HG02981 (cell line): Measurements from ENCODE around the gene PPIL6.

Source experiments
- ATAC-seq: cut with Tn5 transposase; IDR thresholded peaks from one replicate; pipeline ENCODE4 v1.9.1; 2021; ENCODE audit warnings: mild to moderate bottlenecking, moderate library complexity; ENCODE audit not compliant: unreplicated experiment

Gene PPIL6

GRCh38 chr6:109440331-109441068 is at the start of gene PPIL6, which contains the start of gene SMPD2:
Gene PPIL6, minus strand, starts transcription at chr6:109440628. Its CDS starts 38 bp downstream, at chr6:109440590.
Gene SMPD2, plus strand, starts transcription at chr6:109440724. Its CDS starts 398 bp downstream, at chr6:109441122.
- ATAC-seq = peak; percentile 86

GRCh38 chr6:109488001-109488400 is 47.6 kb upstream of the PPIL6 start:
- no peak for ATAC-seq

- no peak for ATAC-seq
Observed at GRCh38 chr6:109486068-109486467, 45.6 kb upstream of the PPIL6 start.

- ATAC-seq = no peak
Observed at GRCh38 chr6:109485266-109485935, 45.0 kb upstream of the PPIL6 start.

GRCh38 chr6:109484122-109484521 is 43.7 kb upstream of the PPIL6 start:
- no peak for ATAC-seq

GRCh38 chr6:109483735-109484057 is 43.3 kb upstream of the PPIL6 start:
- ATAC-seq = peak; percentile 2

GRCh38 chr6:109482905-109483734 is 42.7 kb upstream of the PPIL6 start, which contains the start of gene ZBTB24:
Gene ZBTB24, minus strand, starts transcription at chr6:109483219. Its CDS starts 1,193 bp downstream, at chr6:109482026.
- peak; percentile 89 for ATAC-seq

GRCh38 chr6:109480993-109481480 is 40.6 kb upstream of the PPIL6 start:
- no peak for ATAC-seq

- ATAC-seq = no peak
Observed at GRCh38 chr6:109478841-109479624, 38.6 kb upstream of the PPIL6 start.

- no peak for ATAC-seq
Observed at GRCh38 chr6:109478222-109478805, 37.9 kb upstream of the PPIL6 start.

GRCh38 chr6:109477725-109478124 is 37.3 kb upstream of the PPIL6 start:
- ATAC-seq = peak; percentile 77

- ATAC-seq = no peak
Observed at GRCh38 chr6:109477184-109477583, 36.8 kb upstream of the PPIL6 start.

GRCh38 chr6:109475625-109476024 is 35.2 kb upstream of the PPIL6 start:
- ATAC-seq = no peak

GRCh38 chr6:109474995-109475394 is 34.6 kb upstream of the PPIL6 start:
- ATAC-seq = no peak

GRCh38 chr6:109473120-109473519 is 32.7 kb upstream of the PPIL6 start:
- no peak for ATAC-seq

- peak; percentile 59 for ATAC-seq
Observed at GRCh38 chr6:109472132-109472995, 31.9 kb upstream of the PPIL6 start.

GRCh38 chr6:109471105-109471810 is 30.8 kb upstream of the PPIL6 start:
- no peak for ATAC-seq

- ATAC-seq = no peak
Observed at GRCh38 chr6:109469591-109470189, 29.3 kb upstream of the PPIL6 start.
